Skeletal muscle tissue (tissue), 4 donors: ENCODE measurements around the gene ADGRL3. TPM values are rescaled to one million over a fixed set of nuclear protein-coding genes. Genes with fewer than 3 reads are reported as not detected.
"Not testable (repeated sequence)": the region's sequence is repeated elsewhere in the genome, so short reads cannot be mapped to it uniquely, and the experiment has no call there.

Experiments used
- H3K27ac ChIP-seq: one replicate; pipeline ENCODE4 v1.7.0; 2013; ENCODE audit warnings: mild to moderate bottlenecking, low read depth, low read length, inconsistent platforms
- H3K27me3 ChIP-seq, 3 donors: one replicate each; pipeline ENCODE4 v1.7.0; 2013; ENCODE audit warnings: low read length in 3 of 3; ENCODE audit not compliant: control insufficient read depth in 3 of 3, insufficient read depth in 3 of 3
- H3K36me3 ChIP-seq, 3 donors: one replicate each; pipeline ENCODE4 v1.7.0; 2013; ENCODE audit warnings: low read length in 3 of 3; ENCODE audit not compliant: control insufficient read depth in 3 of 3, insufficient read depth in 3 of 3
- H3K4me1 ChIP-seq, 3 donors: one replicate each; pipeline ENCODE4 v1.7.0; 2013; ENCODE audit warnings: low read length in 3 of 3, mild to moderate bottlenecking in 3 of 3; ENCODE audit not compliant: control insufficient read depth in 3 of 3, insufficient read depth in 3 of 3
- H3K4me3 ChIP-seq, 3 donors: one replicate each; pipeline ENCODE4 v1.7.0; 2013; ENCODE audit warnings: low read length in 3 of 3
- H3K9ac ChIP-seq, 3 donors: one replicate each; pipeline ENCODE4 v1.7.0; 2013; ENCODE audit warnings: low read length in 3 of 3, mild to moderate bottlenecking in 3 of 3, moderate library complexity in 2 of 3, low read depth in 1 of 3
- H3K9me3 ChIP-seq, 3 donors: one replicate each; pipeline ENCODE4 v1.7.0; 2013; ENCODE audit warnings: low read length in 3 of 3; ENCODE audit not compliant: control insufficient read depth in 3 of 3
- total RNA-seq: library from RNA; depleted of rRNA; stranded (reverse); fragments of >200 nt; gene quantifications from one replicate; pipeline ENCODE4 v1.2.3, GENCODE V29; 2014
- donor health status: Osteomylitis.

Gene ADGRL3
- total RNA-seq, 1 donor from 2014 or later: 59.0 TPM

DNA sequence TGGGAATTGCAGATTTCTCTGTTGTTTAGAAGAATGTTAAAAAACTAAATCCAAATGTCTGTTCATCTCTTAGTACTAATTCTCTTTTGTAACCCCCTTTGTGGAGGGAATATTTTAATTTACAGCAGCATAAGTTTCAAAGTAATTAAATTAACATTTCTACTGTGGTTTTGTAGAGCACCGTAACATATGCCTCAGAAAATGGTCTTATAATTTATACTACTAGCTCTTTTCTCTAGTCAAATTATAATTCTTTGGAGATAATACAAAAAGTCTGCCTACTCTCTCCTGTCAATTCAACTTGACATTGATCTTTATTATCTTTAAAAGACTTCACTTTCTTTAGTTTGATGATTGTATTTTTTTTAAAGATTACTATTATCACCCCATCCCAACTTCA is 759.0 kb downstream of the ADGRL3 start:
- H3K4me3 ChIP-seq: no peak overlapping the region
- no peaks in the 10 kb centered on the region for H3K4me1 ChIP-seq
- no peaks in the 10 kb centered on the region for H3K36me3 ChIP-seq
- H3K9me3 ChIP-seq: no peaks in the 10 kb centered on the region
- H3K27ac ChIP-seq: no peak overlapping the region
- H3K27me3 ChIP-seq: no peaks in the 10 kb centered on the region
- no peak overlapping the region for H3K9ac ChIP-seq

DNA sequence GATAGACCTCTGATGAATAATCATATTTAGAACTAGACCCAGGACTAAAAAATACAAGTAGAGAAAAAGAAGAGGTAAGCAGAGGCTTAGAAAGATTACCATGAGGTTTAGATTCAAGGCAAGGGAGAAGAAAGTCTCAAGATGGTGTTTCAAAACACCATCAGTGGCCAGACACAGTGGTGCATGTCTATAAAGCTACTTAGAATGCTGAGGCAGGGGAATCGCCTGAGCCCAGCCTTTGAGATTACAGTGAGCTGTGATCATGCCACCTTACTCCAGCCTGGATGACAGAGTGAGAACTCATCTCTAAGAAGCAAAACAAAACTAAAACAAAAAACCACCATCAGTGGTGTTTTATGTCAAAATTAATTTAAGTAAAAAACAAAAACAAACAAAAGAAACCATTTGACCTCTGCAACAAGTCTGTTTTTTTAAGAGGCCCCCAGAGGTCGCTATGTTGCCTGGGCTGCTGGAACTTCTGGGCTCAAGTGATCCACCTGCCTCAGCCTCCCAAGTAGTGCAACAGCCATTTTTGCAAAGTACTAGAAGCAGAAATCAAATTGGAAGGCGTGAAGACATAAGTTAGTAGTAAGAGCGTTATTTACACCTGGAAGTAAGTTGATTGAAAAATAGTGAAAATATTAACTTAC is 784.3 kb downstream of the ADGRL3 start:
- Histone ChIP-seq H3K27ac (no peak overlapping the region), H3K9ac (no peak overlapping the region), H3K4me1 (no peaks in the 10 kb centered on the region), H3K36me3 (no peaks in the 10 kb centered on the region), H3K27me3 (no peaks in the 10 kb centered on the region), H3K9me3 (peaks cover 0 to 1% (median 0%) of the 10 kb centered on the region in 3 donors), H3K4me3 (no peak overlapping the region)

DNA sequence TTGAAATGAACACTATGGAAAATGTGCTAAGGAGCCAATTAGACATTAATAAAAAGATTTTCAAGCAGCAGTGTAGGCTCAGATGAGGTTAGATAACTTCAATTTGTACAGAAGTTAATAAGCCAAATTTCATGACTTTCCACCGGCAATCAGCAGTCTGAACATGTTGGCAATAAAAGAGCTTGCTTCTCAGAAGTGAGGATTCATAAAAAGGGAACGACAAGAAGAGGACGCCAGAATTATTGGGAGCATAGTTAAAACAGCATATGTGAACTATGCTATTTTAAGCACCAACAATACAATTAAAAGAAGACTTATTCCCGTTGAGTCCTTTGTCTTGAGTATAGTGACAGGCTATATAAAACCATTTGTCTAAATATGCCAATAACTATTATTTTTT is 785.3 kb downstream of the ADGRL3 start:
- Histone ChIP-seq H3K27me3 (no peaks in the 10 kb centered on the region), H3K36me3 (no peaks in the 10 kb centered on the region), H3K4me3 (no peak overlapping the region), H3K4me1 (no peaks in the 10 kb centered on the region), H3K27ac (no peak overlapping the region), H3K9me3 (peaks cover 0 to 1% (median 0%) of the 10 kb centered on the region in 3 donors), H3K9ac (no peak overlapping the region)

DNA sequence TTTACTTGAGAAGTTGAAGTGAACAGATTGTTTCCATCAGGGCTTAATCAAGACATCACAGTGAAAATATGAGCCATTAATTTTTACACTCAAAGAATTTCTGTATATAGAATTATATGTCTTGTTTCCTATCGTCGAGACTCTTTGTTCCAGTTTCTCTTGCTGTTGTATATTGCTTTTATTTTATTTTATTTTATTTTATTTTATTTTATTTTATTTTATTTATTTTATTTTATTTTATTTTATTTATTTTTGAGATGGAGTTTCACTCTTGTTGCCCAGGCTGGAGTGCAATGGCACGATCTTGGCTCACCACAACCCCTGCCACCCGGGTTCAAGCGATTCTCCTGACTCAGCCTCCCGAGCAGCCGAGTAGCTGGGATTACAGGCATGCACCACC is 786.8 kb downstream of the ADGRL3 start:
- H3K36me3 ChIP-seq, H3K9ac ChIP-seq, H3K27ac ChIP-seq, H3K4me1 ChIP-seq, H3K9me3 ChIP-seq, H3K4me3 ChIP-seq, H3K27me3 ChIP-seq: not testable (repeated sequence)

DNA sequence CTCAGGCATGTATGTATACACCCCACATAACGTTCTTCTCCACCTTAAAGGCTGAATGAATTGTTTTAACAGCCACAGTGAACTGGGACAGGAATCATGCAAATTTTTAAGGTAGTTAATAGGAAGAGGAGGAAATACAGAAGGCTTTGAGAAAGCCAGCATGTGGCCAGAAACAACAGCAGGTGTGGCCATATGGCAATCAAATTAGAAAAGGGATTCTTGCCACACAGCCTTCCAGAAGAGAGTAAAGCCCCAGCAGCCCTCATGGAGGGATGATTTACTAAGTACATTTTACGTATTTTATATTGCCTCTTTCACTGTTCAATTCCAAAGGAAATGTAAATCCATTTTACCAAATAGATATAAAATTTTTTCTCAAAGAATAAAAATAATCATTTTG is 792.2 kb downstream of the ADGRL3 start:
- Histone ChIP-seq H3K9me3 (no peaks in the 10 kb centered on the region), H3K27ac (no peak overlapping the region), H3K27me3 (no peaks in the 10 kb centered on the region), H3K4me1 (no peaks in the 10 kb centered on the region), H3K9ac (no peak overlapping the region), H3K36me3 (no peaks in the 10 kb centered on the region), H3K4me3 (no peak overlapping the region)

DNA sequence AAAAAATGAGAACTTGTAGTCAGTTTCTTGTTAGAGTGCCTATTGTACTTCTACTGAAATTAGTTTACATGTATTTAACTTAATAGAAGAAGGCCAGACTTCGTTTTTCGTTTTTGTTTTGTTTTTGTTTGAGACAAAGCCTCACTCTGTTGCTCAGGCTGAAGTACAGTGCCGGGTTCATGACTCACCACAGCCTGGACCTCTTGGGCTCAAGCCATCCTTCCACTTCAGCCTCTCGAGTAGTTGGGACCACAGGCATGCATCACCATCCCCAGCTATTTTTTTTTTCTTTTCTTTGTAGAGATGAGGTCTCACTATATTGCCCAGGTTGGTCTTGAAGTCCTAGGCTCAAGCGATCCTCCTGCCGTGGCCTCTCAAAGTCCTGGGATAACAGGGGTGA is 793.9 kb downstream of the ADGRL3 start:
- no peak overlapping the region for H3K9ac ChIP-seq
- no peak overlapping the region for H3K4me3 ChIP-seq
- no peaks in the 10 kb centered on the region for H3K36me3 ChIP-seq
- H3K9me3 ChIP-seq: no peaks in the 10 kb centered on the region
- no peaks in the 10 kb centered on the region for H3K27me3 ChIP-seq
- no peak overlapping the region for H3K27ac ChIP-seq
- no peaks in the 10 kb centered on the region for H3K4me1 ChIP-seq

DNA sequence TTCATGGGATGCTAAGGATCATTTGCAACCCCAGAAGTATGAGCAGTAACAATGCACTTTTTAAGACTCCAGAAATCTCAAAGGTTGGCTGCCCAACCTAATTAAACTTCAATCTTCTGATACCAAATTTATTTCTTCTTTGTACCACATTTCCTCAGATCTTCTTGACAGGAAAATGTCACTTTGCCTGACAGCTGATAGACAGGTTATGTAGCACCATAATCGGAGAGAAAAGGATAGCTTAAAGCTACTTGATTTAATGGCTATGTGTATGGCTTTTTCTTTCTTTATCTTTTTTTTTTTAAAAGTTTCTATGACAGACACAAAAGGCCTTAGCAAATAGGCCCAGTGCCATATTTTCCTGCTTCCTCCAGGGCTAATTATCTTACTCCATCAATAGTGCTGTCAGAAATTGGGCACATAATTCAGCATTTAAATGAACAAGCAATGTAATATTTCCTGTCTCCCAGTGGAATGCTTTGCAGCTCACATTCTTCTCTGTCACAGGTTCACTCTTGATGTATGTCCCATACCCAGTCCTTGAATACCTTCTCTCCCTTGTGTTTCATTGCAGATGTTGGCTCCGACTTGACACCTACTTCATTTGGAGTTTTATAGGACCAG is 795.7 kb downstream of the ADGRL3 start:
- Histone ChIP-seq H3K27me3 (no peaks in the 10 kb centered on the region), H3K9me3 (no peaks in the 10 kb centered on the region), H3K36me3 (no peaks in the 10 kb centered on the region), H3K4me3 (no peak overlapping the region), H3K27ac (no peak overlapping the region), H3K4me1 (no peaks in the 10 kb centered on the region), H3K9ac (no peak overlapping the region)

DNA sequence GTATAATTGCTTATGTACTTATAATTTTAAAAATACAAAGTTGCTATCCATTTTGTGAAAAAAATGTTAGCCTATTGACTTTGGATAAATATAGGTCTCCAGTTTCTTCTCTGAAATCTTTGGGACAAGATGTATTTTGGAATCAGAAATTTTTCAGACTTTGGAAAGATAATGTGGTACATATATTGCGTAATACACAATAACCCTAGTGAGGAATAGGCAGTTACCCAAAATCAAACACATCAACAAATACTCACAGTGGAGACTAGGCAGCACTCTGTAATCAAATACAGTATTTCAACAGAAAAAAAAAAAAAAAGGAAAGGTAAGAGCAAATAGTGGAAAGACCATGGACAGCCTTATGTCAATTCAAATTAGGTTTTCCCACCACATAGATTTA is 796.8 kb downstream of the ADGRL3 start:
- no peaks in the 10 kb centered on the region for H3K36me3 ChIP-seq
- H3K9me3 ChIP-seq: no peaks in the 10 kb centered on the region
- H3K4me3 ChIP-seq: no peak overlapping the region
- no peaks in the 10 kb centered on the region for H3K4me1 ChIP-seq
- no peak overlapping the region for H3K9ac ChIP-seq
- H3K27me3 ChIP-seq: no peaks in the 10 kb centered on the region
- H3K27ac ChIP-seq: no peak overlapping the region

DNA sequence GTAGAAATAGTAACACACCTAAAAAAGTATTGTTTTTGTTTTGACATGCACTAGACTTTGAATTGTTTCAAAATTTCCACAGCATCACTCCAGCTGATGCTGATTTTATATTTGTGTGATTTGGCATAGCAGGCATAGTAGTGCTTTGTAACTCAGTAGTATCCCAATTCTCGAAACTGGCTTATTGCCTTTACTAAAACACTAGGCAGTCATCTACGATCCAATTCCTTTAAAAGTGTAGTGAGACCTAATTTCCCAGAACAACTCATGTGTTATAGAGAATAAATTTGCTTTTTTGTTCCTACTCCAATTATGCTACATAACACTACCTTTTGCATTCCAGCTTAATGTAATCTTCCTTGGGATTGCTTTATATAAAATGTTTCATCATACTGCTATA is 797.7 kb downstream of the ADGRL3 start:
- H3K9me3 ChIP-seq: no peaks in the 10 kb centered on the region
- no peaks in the 10 kb centered on the region for H3K4me1 ChIP-seq
- no peaks in the 10 kb centered on the region for H3K36me3 ChIP-seq
- no peaks in the 10 kb centered on the region for H3K27me3 ChIP-seq
- H3K4me3 ChIP-seq: no peak overlapping the region
- H3K27ac ChIP-seq: no peak overlapping the region
- no peak overlapping the region for H3K9ac ChIP-seq

DNA sequence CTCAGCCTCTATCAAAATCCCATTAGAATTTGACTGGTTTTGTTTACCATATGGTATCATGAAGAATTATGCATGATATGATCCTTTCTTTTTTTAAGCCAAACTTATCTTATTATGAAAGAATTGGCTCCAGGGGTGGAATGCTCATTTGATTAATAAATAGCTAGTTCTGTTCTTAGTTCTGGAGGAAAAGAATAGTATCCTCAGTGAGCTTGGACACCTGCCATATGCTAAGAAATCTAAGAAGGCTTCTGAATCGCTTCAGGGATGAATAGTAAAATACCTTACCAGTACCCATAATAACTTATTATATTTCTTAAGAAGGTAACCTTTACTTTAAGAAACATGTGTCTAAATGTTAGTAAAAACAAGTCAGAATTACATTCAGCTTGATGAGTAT is 803.6 kb downstream of the ADGRL3 start:
- H3K9ac ChIP-seq: no peak overlapping the region
- H3K27ac ChIP-seq: no peak overlapping the region

More for the DNA sequence above, 803.6 kb downstream of the ADGRL3 start:
- Histone ChIP-seq H3K36me3 (no peaks in the 10 kb centered on the region), H3K9me3 (no peaks in the 10 kb centered on the region), H3K27me3 (no peaks in the 10 kb centered on the region), H3K4me3 (no peak overlapping the region), H3K4me1 (no peaks in the 10 kb centered on the region)
